Left kidney (tissue), 2 donors: ENCODE data around the gene KRTCAP2. TPM values are rescaled to one million over a fixed set of nuclear protein-coding genes. Genes with fewer than 3 reads are reported as not detected.
"Not testable (repeated sequence)": the region's sequence is repeated elsewhere in the genome, so short reads cannot be mapped to it uniquely, and the experiment has no call there.

Source experiments
- DNase-seq: peaks from one replicate; pipeline ENCODE4 v3.0.0-alpha.2; 2013
- polyA plus RNA-seq: library from polyadenylated mRNA; unstranded; fragments of 120-200 nt; gene quantifications from one replicate; pipeline ENCODE4 v1.2.1, GENCODE V29; 2013; ENCODE audit not compliant: insufficient read length

Gene KRTCAP2
- polyA plus RNA-seq, 1 donor = 134 TPM

DNA sequence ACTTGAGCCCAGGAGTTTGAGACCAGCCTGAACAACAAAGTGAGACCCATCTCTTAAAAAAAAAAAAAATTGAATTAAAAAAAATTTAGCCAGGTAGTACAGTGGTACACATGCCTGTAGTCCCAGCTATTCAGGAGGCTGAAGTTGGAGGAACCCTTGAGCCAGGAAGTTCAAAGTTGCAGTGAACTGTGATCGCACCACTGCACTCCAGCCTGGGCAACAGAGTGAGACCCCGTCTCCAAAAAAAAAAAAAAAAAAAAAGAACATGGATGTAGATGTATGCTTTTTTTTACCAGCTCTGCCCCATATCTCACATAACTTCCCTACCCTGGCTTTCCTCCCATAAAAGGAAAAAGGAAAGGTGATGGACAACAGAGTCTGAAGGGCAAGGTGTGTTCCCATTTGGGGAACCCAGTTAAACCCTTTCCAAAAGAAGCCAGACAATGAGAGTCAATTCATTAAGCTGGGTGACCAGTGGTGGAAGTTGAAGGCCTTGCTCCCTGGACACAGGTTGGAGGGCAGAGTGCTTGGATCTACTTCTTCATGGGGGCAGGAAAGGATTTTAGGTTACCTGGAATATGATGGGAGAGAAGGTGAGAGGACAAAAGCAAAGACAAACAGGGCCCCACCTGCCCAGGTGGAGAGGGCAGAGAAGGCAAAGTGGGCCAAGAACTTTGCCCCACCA is 2.9 kb downstream of the KRTCAP2 start:
- DNase-seq = no peak

DNA sequence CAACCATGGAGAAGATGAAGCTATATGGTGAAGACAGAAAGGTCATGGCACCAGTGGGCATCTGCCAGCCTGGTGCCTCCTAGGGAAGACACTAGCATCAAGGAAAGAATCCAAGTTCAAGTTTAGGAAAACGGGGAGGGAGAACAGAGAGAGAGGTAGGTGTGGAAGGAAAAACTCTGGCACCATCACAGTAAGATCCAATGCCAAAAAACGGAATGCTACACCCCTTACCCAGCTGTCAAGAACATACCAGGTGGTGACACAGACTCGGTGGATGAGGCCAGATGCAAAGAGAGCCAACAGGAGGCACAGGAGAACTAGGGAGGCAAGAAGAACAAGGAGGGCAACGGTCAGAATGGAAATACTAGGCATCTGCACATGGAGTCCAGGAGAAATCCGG is 3.6 kb downstream of the KRTCAP2 start:
- no peak for DNase-seq

DNA sequence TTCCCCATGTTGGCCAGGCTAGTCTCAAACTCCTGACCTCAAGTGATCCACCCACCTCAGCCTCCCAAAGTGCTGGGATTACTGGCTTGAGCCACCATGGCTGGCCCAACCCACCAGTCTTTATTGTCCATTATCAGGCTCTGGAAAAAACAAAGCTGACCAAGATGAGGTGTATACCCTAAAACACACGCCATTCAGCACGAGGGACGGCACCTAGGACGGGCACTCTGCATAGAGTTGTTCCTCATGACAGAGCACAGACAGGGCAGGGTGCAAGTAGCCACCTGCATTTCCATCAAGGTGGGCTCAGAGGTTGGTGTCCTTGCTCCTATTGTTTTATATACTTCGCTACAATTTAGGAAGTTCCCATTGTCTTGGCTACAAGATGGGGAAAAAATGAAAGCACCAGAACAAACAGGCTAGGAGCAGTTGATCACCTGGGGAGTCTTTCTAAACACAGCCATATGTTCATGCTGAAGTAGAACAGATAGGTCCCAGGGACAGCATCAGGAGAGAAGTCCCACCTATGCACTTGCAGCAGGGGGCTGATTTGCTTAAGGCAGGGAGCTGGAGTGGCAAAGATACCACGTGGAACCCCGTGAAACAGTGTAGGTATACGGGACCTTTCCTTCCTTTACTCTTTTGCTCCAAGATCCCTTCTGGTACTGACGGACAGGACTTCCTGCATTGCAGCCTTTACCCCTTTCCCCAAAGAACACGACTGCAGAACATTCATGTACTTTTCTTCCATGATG is 4.5 kb downstream of the KRTCAP2 start:
- no peak for DNase-seq

DNA sequence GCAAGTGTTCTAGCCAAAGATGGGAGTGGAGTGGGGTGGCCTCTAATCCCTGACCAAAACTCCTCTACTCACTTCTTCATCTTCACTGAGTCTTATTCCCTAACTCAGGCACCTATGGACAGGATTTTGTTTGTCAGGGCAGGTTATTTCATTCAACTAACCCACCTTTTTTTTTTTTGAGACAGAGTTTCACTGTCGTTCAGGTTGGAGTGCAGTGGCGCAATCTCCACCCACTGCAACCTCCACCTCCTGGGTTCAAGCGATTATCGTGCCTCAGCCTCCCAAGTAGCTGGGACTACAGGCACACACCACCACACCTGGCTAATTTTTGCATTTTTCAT is 5.0 kb downstream of the KRTCAP2 start:
- not testable (repeated sequence) for DNase-seq

DNA sequence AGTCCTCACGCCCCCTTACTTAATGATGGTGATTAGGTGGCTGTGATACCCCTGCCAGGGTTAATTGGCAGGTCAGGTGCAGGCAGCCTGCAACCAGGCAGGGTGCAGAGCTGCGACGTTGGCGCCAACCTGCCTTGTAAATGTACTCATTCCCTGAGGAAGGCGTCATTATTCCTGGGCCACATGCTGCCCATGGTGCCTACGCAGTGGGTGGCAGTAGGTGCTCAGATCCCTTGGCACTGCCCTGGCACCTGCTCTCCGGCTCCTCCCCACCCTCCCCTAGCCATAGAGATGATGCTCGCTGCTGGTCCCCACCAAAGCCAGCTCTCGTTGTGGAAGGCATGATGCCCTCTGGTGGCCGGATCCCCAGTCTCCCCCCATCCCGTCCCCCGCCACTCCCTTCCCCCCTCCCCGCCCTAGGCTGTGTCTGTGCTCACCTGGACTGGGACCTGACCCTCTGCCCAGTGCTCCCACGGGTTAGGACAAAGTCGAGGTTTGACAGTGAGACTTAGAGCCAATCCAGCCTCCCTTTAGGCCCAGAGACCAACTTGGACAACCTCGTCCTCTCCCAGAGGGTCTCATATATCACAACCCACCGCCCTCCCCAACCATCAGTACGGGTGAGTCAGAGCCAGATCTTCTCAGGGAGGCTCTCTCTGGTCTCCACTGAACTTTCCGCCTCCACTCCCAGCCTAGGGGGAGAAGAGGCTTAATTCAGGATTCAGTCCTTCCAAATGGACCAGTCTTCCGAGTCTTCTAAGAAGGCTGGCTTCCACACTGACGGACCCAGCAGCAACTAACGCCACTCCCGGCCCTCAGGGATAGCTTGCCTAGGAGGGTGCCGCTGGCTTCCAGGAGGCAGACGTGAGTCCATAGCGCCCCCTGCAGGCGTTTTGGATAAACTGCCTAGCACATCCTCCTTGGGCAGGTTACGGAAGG is 5.7 kb downstream of the KRTCAP2 start:
- peak; percentile 88 for DNase-seq

DNA sequence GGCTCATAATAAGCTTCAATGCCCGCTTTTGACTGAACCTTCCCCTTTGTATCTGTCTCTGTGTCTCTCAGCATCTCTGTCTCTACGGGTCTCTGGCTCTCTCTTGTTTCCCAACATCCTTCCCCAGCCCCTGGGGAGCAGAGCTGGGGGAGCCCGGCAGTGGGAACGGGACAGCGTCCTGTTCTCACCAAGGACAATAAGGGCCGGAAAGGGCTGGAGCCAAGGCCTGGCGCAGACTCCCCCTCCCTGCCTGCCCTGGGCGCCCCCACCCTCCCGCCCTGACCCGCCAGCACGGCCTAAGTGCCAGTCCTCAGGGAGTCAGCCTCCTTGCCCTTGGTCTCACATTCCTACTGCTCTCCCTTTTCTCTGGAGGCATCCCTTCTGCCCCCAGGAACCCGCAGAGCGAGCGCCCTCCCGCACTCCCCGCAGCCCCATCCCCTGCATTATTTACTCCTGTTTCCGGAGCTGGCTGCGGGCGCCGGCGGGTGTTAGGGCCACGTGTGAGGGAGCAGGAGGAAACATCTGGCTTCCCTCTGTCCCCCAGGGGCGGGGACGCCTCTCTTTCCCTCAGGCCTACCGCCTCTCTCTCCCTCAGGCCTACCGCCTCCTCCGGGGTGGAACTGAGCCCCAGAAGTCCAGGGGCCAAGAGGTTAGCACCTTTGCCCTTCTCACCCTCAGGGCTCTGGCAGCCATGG is 6.5 kb downstream of the KRTCAP2 start:
- peak; percentile 55 for DNase-seq

DNA sequence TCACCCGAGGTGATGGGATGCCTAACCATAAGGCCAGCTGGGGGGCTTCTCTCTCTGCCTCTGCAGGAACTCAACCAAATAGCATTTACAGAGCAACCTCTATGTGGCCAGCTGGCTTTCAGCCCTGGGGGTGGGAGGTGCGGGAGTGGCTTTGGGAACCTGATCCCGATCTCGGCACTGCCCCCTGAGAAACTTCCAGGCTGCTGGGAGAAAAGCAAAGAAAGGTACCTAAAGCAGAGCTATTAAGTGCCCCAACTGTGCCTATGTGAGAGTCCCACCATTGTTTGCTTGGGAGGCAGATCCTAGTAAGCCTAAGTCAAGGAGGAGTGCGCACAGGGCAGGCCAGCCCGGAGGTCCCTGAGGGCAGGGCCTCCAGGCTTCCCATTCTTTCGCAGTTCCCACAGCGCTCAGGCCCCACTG is 7.0 kb downstream of the KRTCAP2 start:
- DNase-seq = no peak

DNA sequence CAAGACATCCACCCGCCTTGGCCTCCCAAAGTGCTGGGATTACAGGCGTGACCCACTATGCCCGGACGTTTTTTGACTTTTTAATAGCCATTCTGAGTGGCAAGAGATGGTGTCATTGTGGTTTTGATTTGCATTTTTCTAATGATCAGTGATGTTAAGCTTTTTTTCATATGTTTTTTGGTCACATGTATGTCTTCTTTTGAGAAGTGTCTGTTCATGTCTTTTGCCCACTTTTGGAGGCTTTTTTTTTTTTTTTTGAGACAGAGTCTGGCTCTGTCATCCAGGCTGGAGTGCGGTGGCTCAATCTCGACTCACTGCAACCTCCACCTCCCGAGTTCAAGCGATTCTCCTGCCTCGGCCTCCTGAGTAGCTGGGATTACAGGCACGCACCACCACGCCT is 8.5 kb downstream of the KRTCAP2 start:
- DNase-seq = not testable (repeated sequence)

DNA sequence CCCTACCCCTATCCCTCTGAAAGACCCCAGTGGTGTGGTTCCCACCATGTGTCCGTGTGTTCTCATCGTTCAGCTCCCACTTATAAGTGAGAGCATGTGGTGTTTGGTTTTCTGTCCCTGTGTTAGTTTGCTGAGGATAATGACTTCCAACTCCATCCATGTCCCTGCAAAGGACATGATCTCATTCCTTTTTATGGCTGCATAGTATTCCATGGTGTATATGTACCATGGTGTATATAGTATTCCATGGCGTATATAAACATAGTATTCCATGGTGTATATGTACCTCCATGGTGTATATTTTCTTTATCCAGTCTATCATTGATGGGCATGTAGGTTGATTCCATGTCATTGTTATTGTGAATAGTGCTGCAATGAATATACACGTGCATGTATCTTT is 9.3 kb downstream of the KRTCAP2 start:
- not testable (repeated sequence) for DNase-seq

DNA sequence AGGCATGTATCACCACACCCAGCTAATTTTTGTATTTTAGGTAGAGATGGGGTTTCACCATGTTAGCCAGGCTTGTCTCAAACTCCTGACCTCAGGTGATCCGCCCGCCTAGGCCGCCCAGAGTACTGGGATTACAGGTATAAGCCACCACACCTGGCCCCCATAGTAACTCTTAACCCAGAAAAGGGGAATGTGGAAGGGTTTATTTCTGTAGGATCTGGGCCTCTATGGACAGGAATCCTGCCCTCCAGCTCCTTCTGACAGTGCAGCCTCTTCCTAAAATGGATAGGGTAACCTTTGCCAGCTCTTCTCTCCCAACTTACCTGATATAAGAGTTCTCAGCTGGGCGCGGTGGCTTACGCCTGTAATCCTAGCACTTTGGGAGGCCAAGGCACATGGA is 10.5 kb downstream of the KRTCAP2 start:
- not testable (repeated sequence) for DNase-seq

DNA sequence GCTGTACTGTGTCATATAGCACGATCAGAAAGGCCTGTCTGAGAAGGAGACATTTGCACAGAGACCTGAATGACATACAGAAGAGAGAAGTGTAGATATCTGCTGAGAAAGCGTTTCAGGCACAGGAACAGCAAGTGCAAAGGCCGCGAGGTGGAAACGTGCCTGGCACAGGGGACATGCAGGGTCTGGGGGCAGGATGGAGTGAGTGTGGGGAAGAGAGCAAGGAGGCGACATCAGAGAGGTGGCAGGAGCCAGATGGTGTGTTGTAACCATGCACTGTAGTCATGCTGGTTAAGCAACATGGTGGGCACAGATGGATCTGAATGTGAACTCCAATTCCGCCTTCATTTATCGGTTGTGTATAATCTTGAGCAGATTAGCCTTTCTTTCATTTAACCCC is 13.0 kb downstream of the KRTCAP2 start:
- DNase-seq = no peak

DNA sequence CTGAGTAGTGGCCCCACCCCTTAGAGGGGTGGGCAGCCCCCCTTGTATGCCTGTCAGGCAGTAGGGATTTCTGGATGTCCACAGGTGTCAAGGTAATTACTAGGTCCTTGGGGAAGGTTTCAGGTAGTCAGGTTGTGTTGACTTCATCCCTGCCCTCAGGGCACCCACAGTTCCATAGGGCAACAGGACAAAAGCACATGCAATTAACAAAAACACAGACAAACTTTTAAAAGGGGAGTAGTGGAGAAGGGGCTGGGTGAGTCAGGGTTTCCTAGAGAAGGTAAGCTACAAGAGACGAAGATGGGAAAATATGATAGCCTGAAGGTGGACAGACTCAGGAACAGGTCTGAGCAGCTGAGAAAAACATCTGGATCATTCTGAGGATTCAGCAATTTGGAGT is 14.1 kb downstream of the KRTCAP2 start:
- DNase-seq = no peak

DNA sequence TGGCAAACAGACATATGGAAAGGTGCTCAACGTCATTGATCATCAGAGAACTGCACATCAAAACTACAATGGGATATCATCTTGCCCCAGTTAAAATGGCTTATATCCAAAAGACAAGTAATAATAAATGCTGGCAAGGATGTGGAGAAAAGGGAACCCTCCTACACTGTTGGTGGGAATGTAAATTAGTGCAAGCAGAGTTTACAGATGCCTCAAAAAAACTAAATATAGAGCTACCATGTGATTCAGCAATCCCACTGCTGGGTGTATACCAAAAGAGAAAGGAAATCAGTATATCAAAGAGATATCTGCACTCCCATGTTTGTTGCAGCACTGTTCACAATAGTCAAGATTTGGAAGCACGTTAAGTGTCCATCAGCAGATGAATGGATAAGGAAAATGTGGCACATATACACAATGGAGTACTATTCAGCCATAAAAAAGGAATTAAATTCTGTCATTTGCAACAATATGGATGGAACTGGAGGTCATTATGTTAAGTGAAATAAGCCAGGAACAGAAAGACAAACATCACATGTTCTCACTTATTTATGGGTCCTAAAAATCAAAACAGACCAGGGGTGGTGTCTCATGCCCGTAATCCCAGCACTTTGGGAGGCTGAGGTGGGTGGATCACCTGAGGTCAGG is 17.0 kb downstream of the KRTCAP2 start:
- not testable (repeated sequence) for DNase-seq

DNA sequence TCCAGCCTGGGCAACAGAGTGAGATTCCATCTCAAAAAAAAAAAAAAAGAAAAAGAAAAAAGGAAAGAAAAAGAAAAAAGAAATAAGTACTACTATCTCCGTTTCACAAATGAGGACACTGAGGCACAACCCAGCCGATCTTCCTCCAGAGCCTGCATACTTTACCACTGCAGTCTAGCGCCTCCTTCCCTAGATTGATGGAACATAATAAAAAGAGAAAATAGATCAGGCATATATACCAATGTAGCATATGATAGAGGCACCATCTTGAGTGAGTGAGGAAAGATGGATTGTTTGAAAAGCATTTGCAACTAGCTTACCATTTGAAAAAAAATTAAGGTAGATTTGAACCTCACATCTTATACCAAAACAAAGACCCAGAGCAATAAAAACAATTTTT is 27.6 kb downstream of the KRTCAP2 start:
- no peak for DNase-seq

DNA sequence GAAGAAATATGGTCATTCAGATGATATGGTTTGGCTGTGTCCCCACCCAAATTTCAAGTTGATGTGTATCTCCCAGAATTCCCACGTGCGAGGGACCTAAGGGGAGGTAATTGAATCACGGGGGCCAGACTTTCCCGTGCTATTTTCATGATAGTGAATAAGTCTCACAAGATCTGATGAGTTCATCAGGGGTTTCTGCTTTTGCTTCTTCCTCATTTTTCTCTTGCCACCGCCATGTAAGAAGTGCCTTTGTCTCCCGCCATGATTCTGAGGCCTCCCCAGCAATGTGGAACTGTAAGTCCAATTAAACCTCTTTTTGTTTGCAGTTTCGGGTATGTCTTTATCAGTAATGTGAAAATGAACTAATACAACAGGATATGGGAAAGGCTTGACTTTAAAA is 31.4 kb downstream of the KRTCAP2 start:
- DNase-seq = no peak

DNA sequence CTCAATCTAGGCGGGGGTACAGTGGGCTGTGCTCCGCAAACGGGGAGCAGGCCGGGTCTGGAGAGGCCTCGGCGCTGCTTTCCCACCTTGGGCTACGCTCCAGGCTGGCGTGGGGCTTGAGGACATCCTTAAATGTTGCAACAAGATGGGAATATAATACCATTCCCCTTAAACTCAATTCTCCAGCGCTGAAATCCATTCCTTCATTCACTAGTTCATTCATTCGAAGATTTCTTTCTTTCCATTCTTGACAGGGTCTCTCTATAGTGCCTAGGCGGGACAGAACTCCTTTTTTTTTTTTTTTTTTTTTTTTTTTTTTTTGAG is 32.5 kb downstream of the KRTCAP2 start:
- DNase-seq = no peak

DNA sequence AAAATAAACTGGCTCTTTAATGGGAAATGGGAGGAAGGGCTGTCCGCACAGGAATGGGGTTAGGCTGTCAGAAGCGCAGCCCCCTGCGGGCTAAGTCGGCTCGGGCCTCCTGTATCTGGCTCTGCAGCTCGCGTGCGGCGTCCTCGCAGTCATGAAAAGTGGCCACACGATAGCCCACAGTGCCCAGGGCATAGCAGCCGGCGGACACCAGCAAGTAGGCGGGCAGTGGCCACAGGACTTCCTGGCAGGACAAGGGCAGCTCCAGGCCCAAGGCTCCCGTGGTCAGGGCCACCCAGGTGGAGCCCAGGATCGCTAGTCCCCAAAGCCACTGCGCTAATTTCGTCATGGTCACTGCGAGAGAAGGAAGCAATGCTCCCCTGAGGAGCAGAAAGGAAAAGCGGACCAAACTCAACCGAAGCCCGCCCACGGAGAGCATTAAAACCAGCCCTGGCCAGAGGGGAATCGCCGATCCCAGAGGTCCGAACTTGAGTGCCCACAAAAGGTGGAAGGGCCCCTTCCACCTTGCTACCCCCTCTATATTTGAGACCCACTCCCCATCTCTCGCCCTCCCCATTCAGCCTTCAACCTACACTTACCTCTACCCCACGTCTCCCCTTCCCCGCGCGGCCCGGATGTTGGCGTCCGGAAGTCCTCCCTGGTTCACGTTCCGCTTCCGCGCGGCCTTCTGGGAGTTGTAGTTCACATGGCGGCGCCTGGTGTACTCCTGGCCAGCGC is 33.0 kb downstream of the KRTCAP2 start, which contains the start of gene DPM3:
Gene DPM3, minus strand, starts transcription at position 637 of the 735 bp plus-strand sequence. Its CDS starts 291 bp downstream, at position 346.
- peak; percentile 83 for DNase-seq

DNA sequence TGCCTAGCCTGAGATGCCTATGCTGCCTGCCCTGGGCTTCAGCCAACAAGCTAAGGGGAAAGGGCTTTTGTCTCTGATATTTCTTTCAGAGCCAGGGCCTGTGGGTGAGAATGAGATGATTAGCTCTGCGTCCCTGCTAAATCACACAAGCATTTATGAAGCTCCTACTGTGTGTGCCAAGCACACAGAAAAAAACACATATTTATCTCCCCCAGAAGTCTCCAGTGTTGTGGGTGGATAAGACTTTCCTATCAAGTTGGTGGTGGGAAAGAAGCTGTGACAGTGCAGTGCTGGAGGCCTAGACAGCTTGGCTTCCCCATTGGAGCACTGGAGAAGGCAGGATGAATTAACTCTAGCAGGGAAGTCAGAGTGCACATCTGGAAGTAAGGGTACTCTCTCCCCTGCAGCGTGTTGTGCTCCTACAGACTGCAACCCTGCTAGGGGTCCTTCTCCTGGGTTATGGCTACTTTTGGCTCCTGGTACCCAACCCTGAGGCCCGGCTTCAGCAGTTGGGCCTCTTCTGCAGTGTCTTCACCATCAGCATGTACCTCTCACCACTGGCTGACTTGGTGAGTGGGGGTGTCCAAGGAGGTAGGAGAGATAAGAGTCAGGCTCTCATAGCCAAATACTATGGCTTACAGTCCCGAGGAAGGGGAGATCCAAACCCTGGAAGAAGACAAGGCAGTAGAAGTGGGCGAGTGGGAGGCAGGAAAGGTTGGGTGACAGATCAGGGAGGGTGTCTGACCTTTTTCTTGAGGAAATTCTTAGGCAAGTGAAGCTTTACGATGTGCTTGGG is 35.8 kb downstream of the KRTCAP2 start:
- DNase-seq = no peak

DNA sequence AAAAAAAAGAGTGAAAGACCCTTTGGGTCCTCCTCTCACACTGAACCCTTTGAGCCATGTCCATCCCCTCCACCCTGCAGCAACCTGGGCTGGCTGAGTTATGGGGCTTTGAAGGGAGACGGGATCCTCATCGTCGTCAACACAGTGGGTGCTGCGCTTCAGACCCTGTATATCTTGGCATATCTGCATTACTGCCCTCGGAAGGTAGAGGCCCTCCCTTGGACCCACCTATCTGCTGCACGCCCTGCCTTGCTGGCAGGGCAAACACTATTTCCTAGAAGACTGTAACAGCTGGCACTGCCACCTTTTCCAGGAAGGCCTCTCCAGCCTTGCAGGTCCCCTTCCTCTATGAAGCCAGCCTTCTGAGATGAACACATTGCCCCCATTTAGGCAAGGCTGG is 36.4 kb downstream of the KRTCAP2 start:
- DNase-seq = no peak

DNA sequence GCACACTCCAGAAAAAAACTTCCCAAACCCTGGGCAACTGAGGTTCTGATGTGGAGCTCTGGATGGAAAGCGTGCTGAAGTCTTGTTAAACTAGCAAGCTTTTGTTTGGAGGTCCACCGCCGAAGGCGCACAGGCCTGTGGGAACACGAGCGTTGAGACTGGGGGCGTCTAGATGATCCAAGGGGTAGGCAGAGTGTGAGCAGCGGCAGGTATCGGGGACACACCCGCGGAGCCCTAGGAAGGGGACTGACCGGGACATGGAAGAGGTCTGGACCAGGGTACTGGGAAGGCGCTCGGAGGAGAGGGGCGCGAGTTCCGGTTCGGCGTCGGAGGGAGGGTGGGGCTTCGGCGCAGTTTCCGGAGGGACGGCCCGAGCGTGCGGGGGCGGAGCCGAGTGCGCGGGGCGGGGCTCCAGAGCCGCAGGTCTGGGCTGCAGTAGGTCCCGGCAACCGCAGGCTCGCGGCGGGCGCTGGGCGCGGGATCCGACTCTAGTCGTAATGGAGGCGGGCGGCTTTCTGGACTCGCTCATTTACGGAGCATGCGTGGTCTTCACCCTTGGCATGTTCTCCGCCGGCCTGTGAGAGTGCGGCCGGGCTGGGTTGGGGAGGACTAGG is 37.6 kb downstream of the KRTCAP2 start, which contains the start of gene SLC50A1:
Gene SLC50A1, plus strand, starts transcription at position 438 of the 614 bp plus-strand sequence. Its CDS starts 60 bp downstream, at position 498.
- peak; percentile 91 for DNase-seq
